ENCODE results near the gene PLCL2. TPM values are rescaled to one million over a fixed set of nuclear protein-coding genes. Genes with fewer than 3 reads are reported as not detected.

PLCL2 gene
- total RNA-seq, 1 experiment from 2014 or later, result 0.51 TPM

GRCh38 chr3:16855497-16855896 is 29.3 kb upstream of the PLCL2 start:
- CTCF ChIA-PET, result no interaction called here
- no peak for DNase-seq (ENCODE audit: unreplicated experiment)
- Mint-ChIP-seq H3K36me3 (ENCODE audit: insufficient read depth, unreplicated experiment) (no peaks in the 10 kb centered on the region), H3K27me3 (ENCODE audit: insufficient read depth, unreplicated experiment) (peaks cover 49% of the 10 kb centered on the region), H3K4me3 (ENCODE audit: unreplicated experiment) (no peak overlapping the region), H3K27ac (ENCODE audit: low read depth, unreplicated experiment) (no peak overlapping the region), H3K9me3 (ENCODE audit: unreplicated experiment) (peaks cover 3% of the 10 kb centered on the region), H3K4me1 (ENCODE audit: insufficient read depth, unreplicated experiment) (no peaks in the 10 kb centered on the region)
- BruUV-seq (replicated peaks), result no TSS peak
- POLR2A ChIA-PET, result no interaction called here
- no peak for TF ChIP-seq CTCF (IDR thresholded peaks at IDR 0.05; ENCODE audit: unreplicated experiment)
- intact Hi-C loops (cut with micrococcal nuclease), result no loop called here

GRCh38 chr3:16860234-16860633 is 24.5 kb upstream of the PLCL2 start:
- Mint-ChIP-seq H3K9me3 (ENCODE audit: unreplicated experiment) (no peaks in the 10 kb centered on the region), H3K36me3 (ENCODE audit: insufficient read depth, unreplicated experiment) (no peaks in the 10 kb centered on the region), H3K4me3 (ENCODE audit: unreplicated experiment) (no peak overlapping the region), H3K27ac (ENCODE audit: low read depth, unreplicated experiment) (no peak overlapping the region), H3K4me1 (ENCODE audit: insufficient read depth, unreplicated experiment) (no peaks in the 10 kb centered on the region), H3K27me3 (ENCODE audit: insufficient read depth, unreplicated experiment) (peaks cover 33% of the 10 kb centered on the region)
- no peak for TF ChIP-seq CTCF (IDR thresholded peaks at IDR 0.05; ENCODE audit: unreplicated experiment)
- CTCF ChIA-PET, result interaction anchor here (0.5 kb wide), 1 partner anchor 326 kb away, joined by 3 read pairs; no protein-coding TSS in a partner anchor
- POLR2A ChIA-PET, result no interaction called here
- intact Hi-C loops (cut with micrococcal nuclease), result no loop called here
- no peak for DNase-seq (ENCODE audit: unreplicated experiment)
- no TSS peak for BruUV-seq (replicated peaks)

DNA sequence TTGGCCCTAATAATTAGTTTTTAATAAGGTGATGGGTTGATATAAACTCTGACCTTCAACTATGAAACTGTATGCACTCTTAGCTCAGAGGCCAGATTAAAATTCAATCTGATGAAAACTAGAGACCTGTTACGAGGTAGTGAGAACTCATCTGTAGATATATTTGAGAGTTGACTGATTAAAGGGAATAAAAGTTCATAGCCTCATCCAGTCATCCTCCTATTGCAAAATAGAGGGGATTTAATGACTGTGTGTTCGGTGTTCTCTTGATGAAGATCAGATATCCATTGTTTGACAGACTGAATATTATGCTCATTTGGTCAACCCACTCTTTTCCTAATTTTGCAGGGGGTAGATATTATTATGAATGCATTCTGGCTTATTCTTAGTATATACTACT is 23.3 kb upstream of the PLCL2 start:
- no TSS peak for BruUV-seq (replicated peaks)
- POLR2A ChIA-PET, result no interaction called here
- CTCF ChIA-PET, result no interaction called here

DNA sequence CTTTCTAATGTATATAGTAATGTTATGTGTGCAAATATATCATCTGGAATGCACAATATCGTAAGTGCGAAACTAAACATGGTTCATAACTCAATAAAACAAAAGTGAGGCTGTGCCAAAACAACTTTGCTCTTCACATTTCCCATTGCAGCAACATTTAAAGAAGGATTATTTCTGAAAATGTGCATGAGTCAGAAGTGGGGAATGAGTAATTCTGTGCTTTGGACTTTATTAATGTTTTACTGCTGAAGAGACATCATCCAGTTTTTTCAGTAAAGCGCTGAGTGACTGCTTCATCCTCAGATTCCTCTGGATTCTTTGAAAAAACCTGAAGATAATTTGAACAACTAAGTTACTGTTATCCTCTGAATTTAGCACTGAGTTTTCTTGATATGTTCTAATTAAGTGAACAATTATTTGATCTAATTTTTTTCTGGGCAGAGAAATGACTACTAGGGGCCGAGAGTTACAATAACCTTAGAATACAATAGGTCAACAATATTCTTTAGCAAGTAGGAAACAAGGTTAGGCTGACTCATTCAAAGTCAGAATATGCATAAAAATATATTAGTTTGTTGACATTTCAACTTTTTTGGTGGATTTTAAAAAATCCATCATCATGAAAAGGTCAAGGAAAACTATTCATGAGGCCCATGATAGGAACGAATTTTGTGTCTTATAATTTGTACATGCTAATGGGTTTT is 20.0 kb upstream of the PLCL2 start:
- DNase-seq (ENCODE audit: unreplicated experiment), result peak; percentile 61
- BruUV-seq (replicated peaks), result no TSS peak
- no peaks in the 10 kb centered on the region for H3K36me3 Mint-ChIP-seq (ENCODE audit: insufficient read depth, unreplicated experiment)
- POLR2A ChIA-PET, result no interaction called here
- peaks cover 25% of the 10 kb centered on the region for H3K27me3 Mint-ChIP-seq (ENCODE audit: insufficient read depth, unreplicated experiment)
- H3K27ac Mint-ChIP-seq (ENCODE audit: low read depth, unreplicated experiment), result no peak overlapping the region
- intact Hi-C loops (cut with micrococcal nuclease), result no loop called here
- H3K9me3 Mint-ChIP-seq (ENCODE audit: unreplicated experiment), result no peaks in the 10 kb centered on the region
- H3K4me1 Mint-ChIP-seq (ENCODE audit: insufficient read depth, unreplicated experiment), result no peaks in the 10 kb centered on the region
- H3K4me3 Mint-ChIP-seq (ENCODE audit: unreplicated experiment), result no peak overlapping the region
- no peak for TF ChIP-seq CTCF (IDR thresholded peaks at IDR 0.05; ENCODE audit: unreplicated experiment)
- CTCF ChIA-PET, result no interaction called here

More for the DNA sequence above, 23.3 kb upstream of the PLCL2 start:
- no peak overlapping the region for H3K4me3 Mint-ChIP-seq (ENCODE audit: unreplicated experiment)
- H3K4me1 Mint-ChIP-seq (ENCODE audit: insufficient read depth, unreplicated experiment), result no peaks in the 10 kb centered on the region
- intact Hi-C loops (cut with micrococcal nuclease), result no loop called here
- H3K27ac Mint-ChIP-seq (ENCODE audit: low read depth, unreplicated experiment), result no peak overlapping the region
- DNase-seq (ENCODE audit: unreplicated experiment), result no peak
- H3K36me3 Mint-ChIP-seq (ENCODE audit: insufficient read depth, unreplicated experiment), result no peaks in the 10 kb centered on the region
- H3K9me3 Mint-ChIP-seq (ENCODE audit: unreplicated experiment), result no peaks in the 10 kb centered on the region
- TF ChIP-seq CTCF (IDR thresholded peaks at IDR 0.05; ENCODE audit: unreplicated experiment), result no peak
- peaks cover 45% of the 10 kb centered on the region for H3K27me3 Mint-ChIP-seq (ENCODE audit: insufficient read depth, unreplicated experiment)

Measured in MCF 10A (cell line).